ENCODE data around the gene CHN2.

The CHN2 gene

GRCh38 chr7:29369909-29370488 is 175.4 kb downstream of the CHN2 start:
- H3K36me3 Mint-ChIP-seq (ENCODE audit: low read depth): no peaks in the 10 kb centered on the region
- peaks cover 2% of the 10 kb centered on the region for H3K27me3 Mint-ChIP-seq (ENCODE audit: low read depth)
- no peak for DNase-seq (ENCODE audit: low spot score)
- no peak overlapping the region for H3K27ac Mint-ChIP-seq
- H3K9me3 Mint-ChIP-seq: no peaks in the 10 kb centered on the region
- no peak overlapping the region for H3K4me3 Mint-ChIP-seq
- H3K4me1 Mint-ChIP-seq (ENCODE audit: low read depth): no peaks in the 10 kb centered on the region

GRCh38 chr7:29370531-29371314 is 176.1 kb downstream of the CHN2 start:
- no peak overlapping the region for H3K4me3 Mint-ChIP-seq
- H3K9me3 Mint-ChIP-seq: no peaks in the 10 kb centered on the region

GRCh38 chr7:29371472-29371871 is 176.9 kb downstream of the CHN2 start:
- DNase-seq (ENCODE audit: low spot score): no peak
- Mint-ChIP-seq H3K36me3 (ENCODE audit: low read depth) (no peaks in the 10 kb centered on the region), H3K9me3 (no peaks in the 10 kb centered on the region), H3K27me3 (ENCODE audit: low read depth) (peaks cover 2% of the 10 kb centered on the region), H3K27ac (no peak overlapping the region), H3K4me3 (no peak overlapping the region), H3K4me1 (ENCODE audit: low read depth) (no peaks in the 10 kb centered on the region)

More at GRCh38 chr7:29370531-29371314, 176.1 kb downstream of the CHN2 start:
- Mint-ChIP-seq H3K4me1 (ENCODE audit: low read depth) (no peaks in the 10 kb centered on the region), H3K27me3 (ENCODE audit: low read depth) (peaks cover 2% of the 10 kb centered on the region), H3K36me3 (ENCODE audit: low read depth) (no peaks in the 10 kb centered on the region), H3K27ac (no peak overlapping the region)
- DNase-seq (ENCODE audit: low spot score): no peak

- no peak for DNase-seq (ENCODE audit: low spot score)
- H3K4me1 Mint-ChIP-seq (ENCODE audit: low read depth): no peaks in the 10 kb centered on the region
- H3K27me3 Mint-ChIP-seq (ENCODE audit: low read depth): peaks cover 2% of the 10 kb centered on the region
Observed at GRCh38 chr7:29372351-29373090, 177.9 kb downstream of the CHN2 start.

GRCh38 chr7:29375641-29376562 is 181.3 kb downstream of the CHN2 start:
- H3K36me3 Mint-ChIP-seq (ENCODE audit: low read depth): no peaks in the 10 kb centered on the region
- no peak overlapping the region for H3K4me3 Mint-ChIP-seq
- no peak for DNase-seq (ENCODE audit: low spot score)
- no peaks in the 10 kb centered on the region for H3K9me3 Mint-ChIP-seq
- no peaks in the 10 kb centered on the region for H3K4me1 Mint-ChIP-seq (ENCODE audit: low read depth)
- no peak overlapping the region for H3K27ac Mint-ChIP-seq
- peaks cover 8% of the 10 kb centered on the region for H3K27me3 Mint-ChIP-seq (ENCODE audit: low read depth)

More at GRCh38 chr7:29372351-29373090, 177.9 kb downstream of the CHN2 start:
- Mint-ChIP-seq H3K4me3 (no peak overlapping the region), H3K9me3 (no peaks in the 10 kb centered on the region), H3K36me3 (ENCODE audit: low read depth) (no peaks in the 10 kb centered on the region), H3K27ac (no peak overlapping the region)

GRCh38 chr7:29377718-29378117 is 183.1 kb downstream of the CHN2 start:
- H3K4me1 Mint-ChIP-seq (ENCODE audit: low read depth): no peaks in the 10 kb centered on the region
- DNase-seq (ENCODE audit: low spot score): no peak
- H3K27me3 Mint-ChIP-seq (ENCODE audit: low read depth): peaks cover 8% of the 10 kb centered on the region
- H3K9me3 Mint-ChIP-seq: no peaks in the 10 kb centered on the region
- no peaks in the 10 kb centered on the region for H3K36me3 Mint-ChIP-seq (ENCODE audit: low read depth)
- H3K27ac Mint-ChIP-seq: no peak overlapping the region
- H3K4me3 Mint-ChIP-seq: no peak overlapping the region

GRCh38 chr7:29379551-29379950 is 185.0 kb downstream of the CHN2 start:
- Mint-ChIP-seq H3K27ac (no peak overlapping the region), H3K4me3 (no peak overlapping the region), H3K9me3 (no peaks in the 10 kb centered on the region), H3K27me3 (ENCODE audit: low read depth) (peaks cover 8% of the 10 kb centered on the region), H3K4me1 (ENCODE audit: low read depth) (no peaks in the 10 kb centered on the region), H3K36me3 (ENCODE audit: low read depth) (no peaks in the 10 kb centered on the region)
- DNase-seq (ENCODE audit: low spot score): no peak

GRCh38 chr7:29381206-29382094 is 186.9 kb downstream of the CHN2 start:
- no peaks in the 10 kb centered on the region for H3K4me1 Mint-ChIP-seq (ENCODE audit: low read depth)
- no peaks in the 10 kb centered on the region for H3K36me3 Mint-ChIP-seq (ENCODE audit: low read depth)
- H3K4me3 Mint-ChIP-seq: no peak overlapping the region
- H3K9me3 Mint-ChIP-seq: no peaks in the 10 kb centered on the region
- H3K27ac Mint-ChIP-seq: no peak overlapping the region
- DNase-seq (ENCODE audit: low spot score): no peak
- H3K27me3 Mint-ChIP-seq (ENCODE audit: low read depth): peaks cover 8% of the 10 kb centered on the region

- Mint-ChIP-seq H3K9me3 (no peaks in the 10 kb centered on the region), H3K4me3 (no peak overlapping the region), H3K36me3 (ENCODE audit: low read depth) (no peaks in the 10 kb centered on the region), H3K27me3 (ENCODE audit: low read depth) (peaks cover 7% of the 10 kb centered on the region), H3K4me1 (ENCODE audit: low read depth) (no peaks in the 10 kb centered on the region), H3K27ac (no peak overlapping the region)
- DNase-seq (ENCODE audit: low spot score): no peak
Observed at GRCh38 chr7:29384277-29384676, 189.7 kb downstream of the CHN2 start.

GRCh38 chr7:29385214-29385814 is 190.7 kb downstream of the CHN2 start:
- DNase-seq (ENCODE audit: low spot score): no peak
- no peaks in the 10 kb centered on the region for H3K36me3 Mint-ChIP-seq (ENCODE audit: low read depth)
- no peaks in the 10 kb centered on the region for H3K4me1 Mint-ChIP-seq (ENCODE audit: low read depth)

GRCh38 chr7:29386196-29386765 is 191.7 kb downstream of the CHN2 start:
- peaks cover 2% of the 10 kb centered on the region for H3K4me1 Mint-ChIP-seq (ENCODE audit: low read depth)
- no peaks in the 10 kb centered on the region for H3K9me3 Mint-ChIP-seq
- H3K27ac Mint-ChIP-seq: no peak overlapping the region
- H3K4me3 Mint-ChIP-seq: no peak overlapping the region
- H3K36me3 Mint-ChIP-seq (ENCODE audit: low read depth): no peaks in the 10 kb centered on the region
- H3K27me3 Mint-ChIP-seq (ENCODE audit: low read depth): peaks cover 2% of the 10 kb centered on the region
- DNase-seq (ENCODE audit: low spot score): no peak

More at GRCh38 chr7:29385214-29385814, 190.7 kb downstream of the CHN2 start:
- no peak overlapping the region for H3K27ac Mint-ChIP-seq
- peaks cover 4% of the 10 kb centered on the region for H3K27me3 Mint-ChIP-seq (ENCODE audit: low read depth)
- H3K4me3 Mint-ChIP-seq: no peak overlapping the region
- H3K9me3 Mint-ChIP-seq: no peaks in the 10 kb centered on the region

GRCh38 chr7:29391262-29391661 is 196.7 kb downstream of the CHN2 start:
- Mint-ChIP-seq H3K4me1 (ENCODE audit: low read depth) (peaks cover 2% of the 10 kb centered on the region), H3K9me3 (no peaks in the 10 kb centered on the region), H3K4me3 (no peak overlapping the region), H3K36me3 (ENCODE audit: low read depth) (no peaks in the 10 kb centered on the region), H3K27me3 (ENCODE audit: low read depth) (peaks cover 7% of the 10 kb centered on the region), H3K27ac (no peak overlapping the region)
- DNase-seq (ENCODE audit: low spot score): no peak

Data from T-helper 2 cell treated with Interferon-gamma antibody and Interleukin-4, amounts not matched to agents 5 μg/mL and 100 μg/mL, for 36 hours (primary cell).